B cell (primary cell): ENCODE data around the gene FGD4.

Experiments used
- CTCF ChIP-seq: fragments of 200-600 bp; IDR thresholded peaks from one replicate; pipeline ENCODE4 v1.8.0; 2022; ENCODE audit warnings: antibody characterized with exemption, mild to moderate bottlenecking
- EZH2 ChIP-seq: IDR thresholded peaks from 2 replicates; pipeline ENCODE4 v1.6.1; 2012; ENCODE audit warnings: borderline replicate concordance, low read depth, mild to moderate bottlenecking, moderate library complexity, low read length; ENCODE audit not compliant: insufficient read depth, poor library complexity, severe bottlenecking

DNA sequence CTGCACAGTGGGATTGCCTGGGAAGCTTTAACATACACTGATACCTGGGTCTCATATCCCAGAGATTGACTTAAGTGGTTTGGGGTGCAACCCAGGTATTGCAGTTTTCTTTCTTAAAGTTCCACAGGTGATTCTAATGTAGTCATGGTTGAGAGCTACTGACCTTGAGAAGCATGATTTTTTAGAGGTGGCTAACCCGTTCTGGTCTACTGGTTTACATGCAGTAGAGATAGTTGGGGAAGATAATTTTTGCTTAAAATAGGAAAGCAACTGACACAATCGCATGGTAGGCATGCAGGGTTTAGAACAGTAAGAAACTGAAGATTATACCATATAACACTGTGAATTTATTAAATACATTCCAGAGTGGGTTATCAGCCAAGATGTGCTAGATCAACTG, 145.5 kb downstream of the FGD4 start:
- TF ChIP-seq CTCF, result no peak
- TF ChIP-seq EZH2, result no peak
